Inflammatory macrophage treated with lipopolysaccharide for 4 hours (primary cell): Measurements from ENCODE around the gene APOBEC2.
A peak's percentile ranks its signal among the peaks of the same experiment; 100 is the strongest.
"Not testable (repeated sequence)": the region's sequence is repeated elsewhere in the genome, so short reads cannot be mapped to it uniquely, and the experiment has no call there.

Experiments
- DNase-seq: peaks from one replicate; pipeline ENCODE4 v3.0.0-alpha.2; 2020

APOBEC2 gene

DNA sequence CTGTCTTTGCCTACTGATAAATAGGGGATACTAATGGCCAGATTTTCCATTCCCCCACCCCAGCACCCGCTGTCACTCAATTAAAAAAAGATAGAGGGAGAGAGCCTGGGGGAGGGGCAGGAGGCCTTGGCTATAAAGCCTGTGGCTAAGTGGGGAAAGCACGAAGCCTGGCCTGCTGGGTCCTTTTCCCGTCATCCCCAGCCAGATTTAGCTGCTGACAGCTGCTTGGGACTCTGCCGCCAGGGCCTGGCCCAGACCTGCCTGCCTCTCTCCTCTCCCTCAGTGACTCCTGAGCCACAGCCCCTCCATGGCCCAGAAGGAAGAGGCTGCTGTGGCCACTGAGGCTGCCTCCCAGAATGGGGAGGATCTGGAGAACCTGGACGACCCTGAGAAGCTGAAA is at the start of gene APOBEC2:
APOBEC2 (plus strand) TSS at position 162 of the 400 bp plus-strand sequence; CDS start at position 308, 146 bp downstream.
- DNase-seq, result no peak

DNA sequence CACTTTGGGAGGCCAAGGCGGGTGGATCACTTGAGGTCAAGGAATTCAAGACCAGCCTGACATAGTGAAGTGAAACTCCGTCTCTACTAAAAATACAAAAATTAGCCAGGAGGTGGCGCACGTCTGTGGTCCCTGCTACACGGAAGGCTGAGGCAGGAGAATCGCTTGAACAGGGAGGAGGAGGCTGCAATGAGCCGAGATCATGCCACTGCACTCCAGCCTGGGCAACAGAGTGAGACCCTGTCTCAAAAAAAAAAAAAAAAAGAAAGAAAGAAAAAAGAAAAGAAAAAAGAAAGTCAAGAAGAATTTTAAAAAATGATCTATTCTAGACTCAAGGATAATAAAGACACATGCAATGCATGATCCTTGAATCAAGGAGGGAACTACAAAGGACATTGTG is 46.8 kb upstream of the APOBEC2 start:
- DNase-seq, result peak; percentile 76

DNA sequence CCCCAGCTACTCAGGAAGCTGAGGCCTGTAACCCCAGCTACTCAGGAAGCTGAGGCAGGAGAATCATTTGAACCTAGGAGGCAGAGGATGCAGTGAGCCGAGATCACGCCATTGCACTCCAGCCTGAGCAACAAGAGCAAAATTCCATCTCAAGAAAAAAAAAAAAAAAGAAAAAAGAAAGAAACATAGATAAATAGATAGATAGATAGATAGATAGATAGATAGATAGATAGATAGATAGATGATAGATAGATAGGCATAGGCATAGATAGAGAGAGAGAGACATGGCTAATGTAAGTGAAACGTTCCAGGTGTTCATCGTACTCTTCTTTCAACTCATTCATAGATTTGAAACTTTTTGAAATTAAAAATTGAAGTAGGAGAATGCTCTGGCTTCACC is 46.0 kb upstream of the APOBEC2 start:
- DNase-seq, result not testable (repeated sequence)

DNA sequence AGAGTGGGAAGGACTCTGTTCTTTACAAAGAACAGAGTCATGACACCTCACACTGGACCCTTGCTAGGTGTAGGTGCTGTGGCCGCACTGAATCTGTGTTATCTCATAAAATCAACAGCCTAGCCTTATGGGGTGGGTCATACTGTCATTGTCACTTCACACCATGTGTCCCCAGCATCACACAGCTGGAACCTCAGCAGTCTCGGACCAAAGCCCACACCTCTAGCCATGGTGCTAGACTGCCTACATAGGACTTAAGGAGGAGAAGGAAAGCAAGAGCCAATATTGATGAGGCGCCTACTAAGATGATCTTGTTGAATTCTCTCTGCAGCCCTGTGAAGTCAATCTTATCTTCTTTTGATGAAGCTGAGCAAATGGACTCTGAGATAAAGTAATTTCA is 45.0 kb upstream of the APOBEC2 start:
- DNase-seq, result no peak

DNA sequence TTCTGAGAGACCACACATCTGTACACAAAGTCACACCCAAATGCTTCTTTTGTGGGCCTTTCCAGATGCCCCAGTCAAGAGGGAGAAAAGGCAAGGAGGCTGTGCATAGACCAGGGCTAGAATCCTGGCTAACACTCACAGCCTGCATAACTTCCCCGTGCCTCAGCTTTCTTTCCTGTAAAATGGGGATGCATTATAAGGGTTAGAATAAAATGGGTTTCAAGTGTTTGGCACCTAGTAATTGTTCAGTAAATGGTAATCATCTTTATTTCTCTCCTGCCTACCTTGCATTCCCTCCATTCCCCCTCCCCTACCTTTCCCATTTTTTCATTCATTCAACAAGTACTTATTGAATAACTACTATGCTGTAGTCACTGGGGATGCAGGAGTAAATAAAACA is 43.3 kb upstream of the APOBEC2 start:
- DNase-seq, result no peak

DNA sequence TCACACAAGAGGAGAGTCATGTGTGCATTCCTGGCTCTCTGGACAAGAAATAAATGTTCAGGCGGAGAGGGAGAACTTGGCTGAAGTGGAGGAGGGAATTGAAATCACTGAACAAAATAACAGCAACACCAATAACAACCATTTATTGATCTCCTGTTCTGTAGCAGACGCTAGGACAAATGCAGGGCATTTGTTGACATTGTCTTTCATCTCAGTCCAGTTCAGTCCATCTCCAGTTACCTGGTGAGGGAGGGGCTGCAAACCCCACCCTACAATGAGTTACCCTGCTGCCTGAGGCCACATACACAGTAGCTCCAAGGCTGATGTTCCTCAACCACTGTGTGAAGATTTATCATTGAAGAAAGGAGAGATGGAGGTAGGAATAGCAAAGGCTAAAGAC is 41.3 kb upstream of the APOBEC2 start:
- no peak for DNase-seq

DNA sequence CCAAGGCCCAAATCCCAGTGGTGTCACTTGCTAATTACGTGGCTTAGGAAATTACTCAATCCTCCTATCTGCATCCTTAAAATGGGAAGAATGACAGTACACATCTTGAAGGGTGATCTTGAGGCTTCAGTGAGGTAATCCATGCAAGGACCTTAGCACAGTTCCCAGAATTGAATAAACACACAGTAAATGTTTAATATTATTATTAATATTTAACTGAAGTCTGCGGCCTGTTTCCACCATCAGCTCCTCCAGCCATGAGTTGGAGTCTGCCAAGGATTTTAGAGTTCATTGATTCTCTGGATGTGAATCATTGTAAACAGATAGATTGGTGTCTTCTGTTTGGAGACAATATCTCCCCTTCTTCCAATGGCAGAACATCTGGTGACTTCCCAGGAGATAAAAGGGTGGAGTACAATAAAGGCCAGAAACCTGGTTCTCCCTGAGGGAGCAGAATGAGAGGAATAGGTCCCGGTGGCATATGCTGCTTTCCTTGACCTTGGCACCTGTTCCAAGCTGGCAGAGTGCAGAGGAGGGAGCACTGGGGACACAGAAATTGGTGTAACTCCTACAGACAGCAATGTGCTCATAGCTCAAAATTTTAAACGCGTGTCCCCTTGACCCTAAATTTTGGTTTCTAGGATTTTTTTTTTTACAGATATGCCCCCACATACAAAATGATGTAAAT is 39.4 kb upstream of the APOBEC2 start:
- DNase-seq, result peak; percentile 44

DNA sequence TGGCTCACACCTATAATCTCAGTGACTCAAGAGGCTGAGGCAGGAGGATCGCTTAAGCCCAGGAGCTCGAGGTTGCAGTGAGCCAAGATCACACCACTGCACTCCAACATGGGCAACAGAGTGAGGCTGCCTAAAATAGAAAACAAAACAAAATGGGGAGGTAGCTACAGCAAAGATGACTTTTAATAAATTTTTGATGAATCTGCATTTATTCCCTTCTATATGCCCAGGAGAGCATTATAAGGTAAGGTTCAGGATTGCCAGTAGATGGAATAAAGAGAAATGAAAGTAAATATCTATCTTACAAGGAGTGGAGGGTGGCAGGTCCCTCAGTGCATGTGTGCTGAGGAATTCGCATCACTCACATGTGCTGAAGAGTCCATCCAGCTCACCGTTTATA is 38.2 kb upstream of the APOBEC2 start:
- DNase-seq, result no peak

DNA sequence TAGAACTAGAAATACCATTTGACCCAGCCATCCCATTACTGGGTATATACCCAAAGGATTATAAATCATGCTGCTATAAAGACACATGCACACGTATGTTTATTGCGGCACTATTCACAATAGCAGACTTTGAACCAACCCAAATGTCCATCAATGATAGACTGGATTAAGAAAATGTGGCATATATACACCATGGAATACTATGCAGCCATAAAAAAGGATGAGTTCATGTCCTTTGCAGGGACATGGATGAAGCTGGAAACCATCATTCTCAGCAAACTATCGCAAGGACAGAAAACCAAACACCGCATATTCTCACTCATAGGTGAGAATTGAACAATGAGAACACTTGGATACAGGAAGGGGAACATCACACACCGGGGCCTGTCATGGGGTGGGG is 37.1 kb upstream of the APOBEC2 start:
- DNase-seq, result not testable (repeated sequence)

DNA sequence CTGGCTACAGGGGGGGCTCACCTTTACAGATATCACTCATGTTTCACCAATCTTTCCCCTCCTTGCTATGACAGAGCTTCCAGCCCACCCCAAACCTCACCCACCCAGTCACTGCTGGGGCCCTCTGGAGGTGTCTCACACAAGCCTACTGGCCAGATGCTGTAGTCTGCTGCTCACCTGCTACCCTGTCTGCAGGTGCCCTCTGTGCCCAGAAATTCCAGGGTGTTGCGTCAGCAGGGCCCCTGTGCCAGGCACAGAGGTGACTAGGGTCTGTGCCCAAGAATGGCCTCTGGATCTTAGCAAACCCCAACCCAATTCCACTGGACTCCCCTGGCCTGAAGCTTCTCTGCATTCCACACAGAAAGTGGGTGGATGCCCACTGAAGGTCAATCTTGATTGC is 35.3 kb upstream of the APOBEC2 start:
- DNase-seq, result no peak

DNA sequence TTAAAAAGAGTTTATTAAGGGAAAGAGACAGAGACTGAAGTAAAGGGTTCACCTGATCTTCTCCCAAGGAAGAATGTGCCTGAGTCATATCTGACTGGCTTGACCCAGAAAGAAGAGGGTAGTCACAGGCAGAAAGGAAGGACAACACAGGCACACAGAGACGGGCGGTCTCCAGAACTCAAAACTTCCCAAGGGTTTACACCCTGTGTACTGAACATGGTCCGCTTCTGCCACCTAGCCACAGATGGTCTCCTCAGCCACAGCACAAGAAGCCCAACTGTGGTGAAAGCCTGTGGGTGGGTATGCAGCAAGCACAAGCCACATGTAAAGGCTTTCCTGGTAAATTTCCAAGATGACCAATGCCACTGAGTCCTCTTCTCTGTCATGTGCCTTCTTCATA is 31.2 kb upstream of the APOBEC2 start:
- no peak for DNase-seq

DNA sequence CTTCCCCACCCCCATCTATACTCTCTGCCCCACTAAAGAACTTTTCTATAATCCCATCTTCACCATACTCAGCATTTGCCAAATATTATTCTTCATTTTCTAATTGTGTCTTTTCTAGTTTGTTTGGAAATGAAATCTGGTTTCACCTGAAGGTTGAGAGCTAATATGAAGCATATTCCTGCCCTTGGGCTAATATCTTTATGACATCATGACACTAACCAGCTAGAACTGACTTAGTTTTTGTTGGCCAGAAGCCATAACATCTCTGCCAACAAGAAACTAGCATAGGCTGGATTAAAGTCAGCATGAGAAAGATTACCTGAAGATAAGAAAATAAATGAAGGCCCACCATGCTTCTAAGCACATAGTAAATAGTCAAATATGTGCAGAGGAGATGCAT is 30.7 kb upstream of the APOBEC2 start:
- DNase-seq, result no peak

DNA sequence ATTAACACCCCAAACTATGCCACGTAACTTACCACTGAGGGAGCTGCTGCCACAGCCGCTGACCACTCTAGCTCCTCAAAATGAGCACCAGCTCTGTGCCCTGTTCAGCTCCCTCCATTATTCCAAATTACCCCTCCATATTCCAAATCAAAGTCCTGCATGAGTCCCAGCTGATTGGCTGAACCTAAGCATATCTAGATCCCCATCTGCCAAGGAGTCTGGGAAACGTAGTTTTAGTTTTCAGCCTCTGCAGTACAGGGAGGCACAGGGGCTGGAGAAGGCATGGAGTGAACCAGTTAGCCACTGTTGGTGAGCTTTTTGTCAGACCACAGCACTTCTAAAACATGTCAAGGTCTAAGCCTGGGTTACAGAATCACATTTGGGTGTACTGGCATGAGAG is 29.9 kb upstream of the APOBEC2 start:
- no peak for DNase-seq

DNA sequence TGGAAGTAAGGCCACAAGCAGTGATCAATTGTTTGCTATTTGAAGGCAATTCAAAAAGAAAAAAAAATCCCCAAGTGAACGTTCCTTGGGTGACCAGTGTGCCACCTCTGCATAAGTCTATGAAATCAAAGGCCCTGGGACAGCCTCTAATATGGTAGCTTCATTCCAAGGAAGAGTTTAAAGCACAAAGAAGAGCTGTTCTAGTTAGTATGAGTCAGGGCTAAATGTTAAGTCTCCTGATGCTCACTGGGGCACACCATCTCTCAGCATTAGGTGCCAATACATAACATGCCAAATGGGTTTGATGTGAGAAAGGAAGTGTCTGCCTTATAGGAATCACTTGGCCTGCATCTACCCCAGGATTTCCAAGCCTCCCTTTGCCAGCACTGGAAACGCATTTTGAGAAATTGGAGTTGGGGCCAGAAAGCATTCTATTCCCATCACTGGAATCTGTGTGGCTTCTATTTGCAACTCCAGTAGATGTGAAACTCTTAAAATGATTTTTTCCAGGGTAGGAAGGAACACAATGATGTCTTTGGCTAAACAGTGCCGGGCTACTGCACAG is 27.0 kb upstream of the APOBEC2 start:
- DNase-seq, result no peak

DNA sequence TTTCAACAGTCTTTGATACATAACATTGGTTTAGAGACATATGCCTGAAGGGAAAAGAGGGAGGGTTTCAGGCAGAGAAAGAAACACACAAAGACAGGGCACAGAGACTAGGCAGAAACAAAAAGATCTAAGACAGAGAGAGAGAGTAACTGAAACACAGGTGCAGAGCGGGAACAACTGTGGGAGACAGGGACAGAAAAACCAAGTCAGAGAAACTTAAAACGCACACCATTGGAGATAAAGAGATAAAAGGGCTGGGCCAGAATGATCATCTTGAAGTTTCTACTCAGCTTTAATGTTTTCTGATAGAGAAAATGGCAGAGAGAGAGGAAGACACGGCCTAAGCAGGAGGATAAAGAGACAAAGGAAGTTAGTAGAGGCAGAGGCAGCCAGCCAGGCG is 25.8 kb upstream of the APOBEC2 start:
- no peak for DNase-seq

DNA sequence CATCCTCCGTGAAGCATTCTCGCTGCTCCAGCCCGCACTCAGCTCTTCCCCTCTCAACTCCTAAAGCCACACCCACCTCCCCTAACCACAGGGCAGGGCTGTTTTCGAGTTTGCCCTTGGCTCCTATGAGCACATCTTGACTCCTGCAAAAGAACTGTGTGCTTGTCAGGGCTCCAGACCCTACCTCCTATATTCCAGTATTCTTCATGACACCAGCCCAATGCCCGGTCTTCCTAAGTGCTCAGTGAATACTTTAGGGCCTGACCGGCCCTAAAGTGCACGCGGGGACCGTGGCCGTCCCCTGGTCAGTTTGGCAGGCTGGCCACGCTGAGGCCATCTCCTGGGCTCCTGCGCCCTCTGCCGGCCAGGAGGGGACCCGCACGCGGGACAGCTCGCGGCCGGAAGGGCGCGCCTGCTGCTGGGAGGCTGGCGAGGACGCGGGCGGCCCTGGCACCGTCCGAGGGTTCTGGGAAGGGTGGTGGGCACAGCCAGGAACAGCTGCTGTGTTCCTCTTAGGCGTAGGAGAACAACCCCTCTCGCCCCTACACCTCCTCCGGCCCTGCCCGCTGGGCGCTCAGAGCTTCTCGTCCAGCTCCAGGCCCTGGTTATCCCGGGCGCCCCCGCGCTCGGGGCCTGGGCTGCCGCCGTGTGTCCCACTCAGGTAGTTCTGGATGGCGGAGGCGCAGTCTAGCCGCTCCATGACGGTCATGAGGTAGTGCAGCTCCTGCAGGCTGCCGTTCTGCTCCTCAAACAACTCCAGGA is 25.0 kb upstream of the APOBEC2 start:
- DNase-seq, result peak; percentile 66

DNA sequence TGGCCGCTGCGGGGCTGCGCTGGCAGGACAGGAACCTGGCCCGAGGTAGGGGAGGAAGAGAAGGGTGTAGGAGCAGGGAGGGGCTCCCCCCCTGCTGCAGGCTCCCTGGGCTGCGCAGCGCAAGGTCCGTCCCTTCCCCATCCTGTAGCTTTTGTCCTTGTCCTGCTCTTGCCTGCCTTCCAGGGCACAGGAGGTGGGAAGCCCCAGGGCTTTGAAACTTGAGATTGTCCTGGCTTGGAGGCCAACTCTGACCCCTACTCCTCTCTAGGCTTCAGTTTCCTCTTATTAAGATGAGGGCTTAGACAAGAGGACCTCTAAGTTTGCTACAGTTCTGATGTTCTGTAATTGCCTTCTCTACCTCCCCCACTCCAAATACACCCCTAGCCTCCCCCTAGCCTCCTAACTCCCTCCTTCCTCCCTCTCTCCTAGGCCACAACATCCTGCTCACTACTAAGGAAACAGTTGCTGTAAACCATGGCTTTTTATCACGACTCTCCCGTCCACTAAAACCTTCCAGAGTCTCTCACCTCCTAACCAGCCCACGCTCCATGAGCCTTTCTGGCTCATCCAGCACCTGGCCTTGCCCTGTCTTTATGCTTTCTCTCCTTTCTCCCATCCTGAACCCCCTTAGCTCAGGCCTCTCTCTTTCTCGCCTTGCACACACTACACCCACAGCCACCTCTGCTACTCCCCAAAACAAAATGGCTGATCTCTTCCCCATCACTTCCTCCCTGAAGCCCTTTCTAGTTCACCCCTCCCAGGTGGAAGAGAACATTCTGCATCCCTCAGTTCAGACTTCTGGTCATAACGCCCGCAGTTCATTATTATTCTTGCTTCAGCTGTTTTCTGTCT is 24.2 kb upstream of the APOBEC2 start:
- DNase-seq, result no peak

DNA sequence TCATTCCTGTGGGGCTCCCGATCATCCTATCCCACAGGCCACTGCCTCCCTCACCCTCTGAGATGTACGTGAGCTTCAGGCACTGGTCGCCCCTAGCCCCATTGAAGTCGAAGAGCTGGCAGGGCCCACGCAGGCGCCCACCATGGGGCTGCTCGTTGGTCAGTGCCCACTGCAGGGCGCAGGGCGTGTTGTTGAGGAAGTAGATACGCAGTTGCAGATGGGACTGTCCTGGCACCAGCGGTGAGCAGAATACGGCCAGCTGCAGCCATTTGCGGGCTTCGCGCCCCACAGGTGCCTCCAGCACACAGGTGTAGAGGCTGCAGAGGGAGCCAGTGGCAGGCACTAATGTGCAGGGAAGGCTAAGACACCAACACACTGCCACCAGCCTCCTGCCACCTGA is 20.2 kb upstream of the APOBEC2 start:
- no peak for DNase-seq

DNA sequence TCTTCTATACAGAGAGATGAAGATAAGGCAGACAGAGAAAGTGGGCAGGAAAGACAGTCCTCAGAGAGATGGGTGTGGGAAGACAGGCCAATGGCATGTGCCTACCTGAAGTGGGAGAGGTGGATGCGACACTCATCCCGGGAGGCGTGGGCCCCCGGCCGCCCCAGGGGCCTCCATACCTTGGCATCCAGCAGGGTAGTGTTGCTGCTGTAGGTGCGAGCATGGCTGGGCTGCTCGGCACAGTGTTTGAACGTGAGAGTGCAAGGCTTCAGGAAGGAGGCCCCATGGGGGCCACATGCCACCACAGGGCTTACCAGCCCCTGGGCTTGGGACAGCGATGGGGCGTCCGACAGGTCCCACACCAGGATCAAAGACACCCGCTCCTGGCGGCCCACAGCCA is 19.2 kb upstream of the APOBEC2 start:
- no peak for DNase-seq

DNA sequence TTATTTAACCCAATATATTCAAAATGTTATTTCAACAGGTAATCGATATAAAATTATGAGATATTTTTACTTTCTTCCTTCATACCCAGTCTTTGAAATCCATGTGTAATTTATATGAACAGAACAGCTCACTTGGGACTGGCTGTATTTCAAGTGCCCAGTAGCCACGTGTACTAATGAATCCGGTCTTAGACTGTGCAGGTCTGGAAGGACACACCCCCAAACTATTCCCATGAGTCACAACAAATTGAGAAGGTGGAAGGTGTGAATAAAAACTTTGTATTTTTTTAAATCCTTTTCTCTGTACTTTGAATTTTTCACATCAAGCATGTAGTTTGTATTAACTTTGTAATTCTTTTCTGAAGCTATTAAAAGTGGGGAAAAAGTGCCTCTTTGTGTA is 16.8 kb upstream of the APOBEC2 start:
- no peak for DNase-seq

DNA sequence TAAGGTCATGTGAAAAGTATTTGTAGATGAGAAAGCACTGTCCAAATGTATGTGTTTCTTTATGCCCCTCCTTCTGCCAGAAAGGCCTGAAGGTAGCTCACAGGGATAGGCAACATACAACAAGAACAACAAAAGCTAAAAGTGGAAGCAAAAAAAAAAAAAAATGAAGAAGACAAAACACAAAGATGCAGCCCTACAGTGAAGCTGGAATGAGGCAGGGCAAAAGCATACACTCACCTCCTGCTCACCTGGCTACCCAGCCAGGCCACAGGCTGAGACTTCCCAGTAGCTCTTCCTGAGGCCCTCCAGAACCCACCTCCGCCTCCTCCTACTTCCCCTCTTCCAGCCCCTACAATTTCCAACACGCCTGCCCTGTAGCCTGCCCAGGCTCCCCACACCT is 16.4 kb upstream of the APOBEC2 start:
- DNase-seq, result no peak

DNA sequence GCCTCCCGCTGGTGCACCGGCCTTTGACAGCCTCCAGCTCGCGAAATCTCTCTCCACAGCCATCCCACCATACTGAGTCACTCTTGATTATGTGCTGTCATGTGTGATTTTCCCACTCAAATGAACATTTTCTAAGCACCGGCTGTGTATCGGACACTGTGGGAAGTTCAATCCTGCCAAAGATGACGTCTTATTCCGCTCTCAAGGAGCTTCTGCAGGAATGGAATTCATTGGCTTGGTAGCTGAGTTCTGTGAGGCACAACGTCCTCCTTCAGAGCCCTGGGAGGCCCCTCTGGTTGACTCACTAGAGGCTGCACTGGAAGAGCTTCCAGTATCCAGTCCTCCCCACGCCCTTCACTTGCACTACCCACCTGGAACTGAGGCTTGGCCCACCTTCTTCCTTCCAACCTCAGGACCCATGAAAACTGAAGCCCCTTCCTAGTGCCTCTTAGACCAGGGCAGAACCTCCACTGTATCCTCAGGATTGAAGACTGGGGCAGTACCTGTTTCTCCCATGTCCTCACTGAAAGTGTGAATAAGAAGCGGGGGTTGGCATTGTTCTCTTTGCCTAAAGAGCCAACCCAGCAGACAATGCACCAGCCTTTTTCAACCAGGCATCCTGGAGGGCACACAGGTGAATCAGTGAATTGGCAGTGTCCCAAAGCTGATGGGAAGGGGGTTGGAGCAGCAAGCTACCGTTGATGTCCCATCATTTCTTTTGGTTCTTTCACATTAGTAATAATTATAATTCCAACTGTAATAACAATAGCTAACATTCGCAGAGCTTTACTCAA is 15.7 kb upstream of the APOBEC2 start:
- no peak for DNase-seq

DNA sequence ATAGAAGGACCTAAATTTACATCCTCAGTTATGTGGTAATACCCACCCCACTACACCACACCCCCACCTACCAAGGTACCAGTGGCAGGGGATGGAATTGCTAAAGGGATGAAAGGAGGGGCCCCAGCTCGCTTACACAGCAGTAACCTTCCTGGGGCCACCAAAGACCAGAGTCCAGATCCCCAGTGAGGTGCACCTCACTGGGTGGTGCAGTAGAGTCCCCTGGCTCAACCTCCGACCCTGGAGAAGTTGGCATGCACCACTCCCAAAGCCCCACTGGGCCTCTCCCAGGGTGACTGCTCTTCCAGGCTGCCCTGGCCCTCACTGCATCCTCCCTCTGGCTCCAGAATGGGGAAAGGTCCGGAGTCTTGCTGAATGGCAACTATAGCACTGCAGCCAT is 14.8 kb upstream of the APOBEC2 start:
- DNase-seq, result no peak
